Large intestine (tissue), 3 donors: ENCODE data around the gene RP2. TPM values are rescaled to one million over a fixed set of nuclear protein-coding genes. Genes with fewer than 3 reads are reported as not detected.

Source experiments
- DNase-seq, 2 donors: peaks; one replicate each; pipeline versions ENCODE4 v3.0.0 to v3.0.0-alpha.2; 2013
- H3K27ac ChIP-seq: one replicate; pipeline ENCODE4 v1.5.1; 2013; ENCODE audit warnings: low read length
- H3K27me3 ChIP-seq: 2 replicates; pipeline ENCODE4 v1.6.1; 2013; ENCODE audit warnings: low read length; ENCODE audit not compliant: control insufficient read depth, insufficient read depth
- H3K36me3 ChIP-seq: 2 replicates; pipeline ENCODE4 v1.6.1; 2013; ENCODE audit warnings: low read length; ENCODE audit not compliant: control insufficient read depth, insufficient read depth
- H3K4me1 ChIP-seq: one replicate; pipeline ENCODE4 v1.6.1; 2013; ENCODE audit warnings: low read length; ENCODE audit not compliant: control insufficient read depth, insufficient read depth
- H3K4me3 ChIP-seq: one replicate; pipeline ENCODE4 v1.5.1; 2013; ENCODE audit warnings: low read length
- H3K9me3 ChIP-seq: one replicate; pipeline ENCODE4 v1.6.1; 2013; ENCODE audit warnings: mild to moderate bottlenecking, low read depth, low read length, moderate library complexity; ENCODE audit not compliant: control insufficient read depth
- WGBS: methylation state at CpG from one replicate; pipeline ENCODE4 v1.1.5; 2013; ENCODE audit warnings: low lambda C conversion rate; ENCODE audit not compliant: insufficient coverage; 5-methylcytosine and 5-hydroxymethylcytosine counted together
- polyA plus RNA-seq: library from polyadenylated mRNA; unstranded; fragments of 120-200 nt; gene quantifications from one replicate; pipeline ENCODE4 v1.2.1, GENCODE V29; 2013

Gene RP2
- polyA plus RNA-seq, 1 donor, result 12.3 TPM

DNA sequence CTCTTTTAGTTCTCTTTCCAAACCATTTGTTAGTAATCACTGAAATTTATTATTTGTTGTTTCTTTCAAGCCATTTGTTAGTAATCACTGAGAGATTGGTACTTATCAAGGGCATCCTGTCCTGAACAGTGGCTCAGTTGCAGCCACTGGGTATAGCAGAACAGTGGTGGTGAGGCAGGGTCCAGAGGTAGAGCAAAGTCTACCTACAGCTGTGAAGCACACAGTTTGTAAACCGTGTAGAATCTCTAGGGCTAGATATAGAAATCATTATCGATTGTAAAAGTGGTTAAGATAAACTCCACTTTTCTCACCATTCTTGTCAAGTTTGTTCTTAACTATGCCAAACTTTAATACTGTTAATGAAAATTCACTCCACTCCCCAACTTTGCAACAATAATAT is 79.4 kb downstream of the RP2 start:
- Histone ChIP-seq H3K27me3 (no peaks in the 10 kb centered on the region), H3K4me3 (no peak overlapping the region), H3K9me3 (no peaks in the 10 kb centered on the region), H3K27ac (no peak overlapping the region), H3K36me3 (no peaks in the 10 kb centered on the region), H3K4me1 (no peaks in the 10 kb centered on the region)
- no CpG with 5 or more reads among the region's 2 CpGs for WGBS
- DNase-seq, result no peak

DNA sequence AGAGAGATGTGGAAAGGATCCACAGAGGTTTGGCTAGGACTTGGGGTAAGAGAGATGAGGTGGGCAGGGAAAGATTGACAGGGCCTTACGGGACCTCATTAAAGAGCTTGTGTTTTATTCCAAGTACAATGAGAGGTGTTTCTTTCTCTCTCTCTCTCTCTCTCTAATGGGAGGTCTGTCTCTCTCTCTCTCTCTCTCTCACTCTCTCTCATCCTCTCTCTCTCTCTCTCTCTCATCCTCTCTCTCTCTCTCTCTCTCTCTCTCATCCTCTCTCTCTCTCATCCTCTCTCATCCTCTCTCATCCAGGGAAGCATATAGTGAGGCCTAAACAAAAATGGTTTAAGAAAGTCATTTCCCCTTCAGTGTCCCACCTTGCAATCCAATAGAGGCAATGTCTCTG is 80.8 kb downstream of the RP2 start:
- Histone ChIP-seq H3K9me3 (no peaks in the 10 kb centered on the region), H3K36me3 (no peaks in the 10 kb centered on the region), H3K4me1 (no peaks in the 10 kb centered on the region), H3K4me3 (no peak overlapping the region), H3K27me3 (no peaks in the 10 kb centered on the region), H3K27ac (no peak overlapping the region)
- WGBS, result no CpG with 5 or more reads among the region's 1 CpG
- no peak for DNase-seq

DNA sequence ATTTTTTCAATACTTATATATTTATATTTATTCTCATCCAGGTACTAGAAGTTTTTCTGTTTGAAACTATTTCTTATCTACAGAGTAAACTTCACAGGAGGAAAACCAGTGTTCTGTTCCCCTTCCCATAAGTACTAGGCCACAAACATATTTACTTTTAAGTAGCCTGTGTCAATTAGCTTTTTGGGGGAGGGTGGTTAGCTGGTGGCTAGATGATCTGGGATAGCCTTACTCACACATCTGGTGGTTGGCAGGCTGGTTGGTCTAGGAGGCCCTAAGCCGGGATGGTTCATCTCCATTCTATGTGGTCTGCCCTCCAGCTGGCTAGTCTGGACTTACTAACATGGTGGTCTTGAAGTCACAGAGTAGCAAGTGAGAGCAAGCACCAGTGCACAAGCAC is 81.6 kb downstream of the RP2 start:
- no peak for DNase-seq
- no peak overlapping the region for H3K27ac ChIP-seq
- no peaks in the 10 kb centered on the region for H3K36me3 ChIP-seq
- no CpG with 5 or more reads among the region's 1 CpG for WGBS
- no peaks in the 10 kb centered on the region for H3K4me1 ChIP-seq
- no peaks in the 10 kb centered on the region for H3K9me3 ChIP-seq
- H3K27me3 ChIP-seq, result no peaks in the 10 kb centered on the region
- no peak overlapping the region for H3K4me3 ChIP-seq

DNA sequence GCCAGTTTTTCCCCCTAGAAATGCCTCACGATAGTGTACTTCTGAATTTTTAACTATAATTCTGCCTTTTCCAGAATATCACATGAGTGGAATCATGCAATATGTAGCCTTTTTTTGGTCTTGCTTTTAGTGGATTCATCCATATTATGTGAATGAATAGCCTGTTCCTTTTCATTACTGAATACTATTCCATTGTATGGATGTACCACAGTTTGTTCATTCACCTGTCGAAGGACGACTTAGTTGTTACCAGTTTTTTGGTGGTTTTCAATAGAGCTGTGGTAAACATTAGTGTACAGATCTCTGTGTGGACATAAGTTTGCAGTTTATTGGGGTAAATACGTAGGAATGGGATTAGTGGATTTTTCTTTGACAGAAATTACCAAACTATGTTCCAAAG is 83.4 kb downstream of the RP2 start:
- Histone ChIP-seq H3K9me3 (no peaks in the 10 kb centered on the region), H3K27ac (no peak overlapping the region), H3K36me3 (no peaks in the 10 kb centered on the region), H3K4me3 (no peak overlapping the region), H3K4me1 (no peaks in the 10 kb centered on the region), H3K27me3 (no peaks in the 10 kb centered on the region)
- no CpG with 5 or more reads among the region's 4 CpGs for WGBS
- DNase-seq, result no peak

DNA sequence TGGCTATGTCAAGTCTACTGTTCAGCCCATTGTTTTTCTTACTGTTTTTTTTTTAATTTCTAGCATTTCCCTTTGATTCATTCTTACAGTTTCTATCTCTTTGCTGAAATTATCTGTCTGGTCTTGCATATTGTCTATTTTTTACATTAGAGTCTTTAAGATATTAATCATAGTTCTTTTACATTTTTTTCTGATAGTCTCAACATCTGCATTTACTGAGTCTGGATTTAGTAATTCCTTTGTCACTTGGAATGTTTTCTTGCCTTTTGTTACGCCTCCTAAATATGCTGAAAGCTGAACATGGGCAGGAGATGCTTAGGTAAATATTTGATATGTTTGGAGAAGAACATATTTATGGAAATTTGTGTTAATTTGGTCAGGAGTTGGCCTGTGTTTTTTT is 85.8 kb downstream of the RP2 start:
- no peaks in the 10 kb centered on the region for H3K9me3 ChIP-seq
- no CpG with 5 or more reads among the region's 1 CpG for WGBS
- H3K27me3 ChIP-seq, result no peaks in the 10 kb centered on the region
- DNase-seq, result no peak
- H3K4me1 ChIP-seq, result no peaks in the 10 kb centered on the region
- no peaks in the 10 kb centered on the region for H3K36me3 ChIP-seq
- no peak overlapping the region for H3K27ac ChIP-seq
- H3K4me3 ChIP-seq, result no peak overlapping the region

DNA sequence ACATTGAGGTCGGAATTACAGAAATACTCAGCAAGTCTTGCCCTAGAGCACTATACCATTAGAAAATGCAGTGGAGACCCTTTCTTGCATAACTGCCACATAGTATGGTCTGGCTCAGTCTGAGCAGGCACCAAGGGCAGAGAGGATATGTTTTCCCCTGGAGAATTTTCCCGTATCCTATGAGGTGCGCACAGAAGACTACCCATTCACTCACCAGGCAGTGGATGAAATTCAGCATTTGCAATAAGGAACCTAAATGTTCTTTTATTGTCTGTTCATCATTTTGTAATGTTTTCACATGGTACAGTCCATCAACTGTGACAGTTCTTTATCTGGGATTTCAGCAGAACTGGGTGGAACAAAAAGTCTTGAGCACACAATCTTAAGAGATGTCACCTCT is 90.9 kb downstream of the RP2 start:
- H3K27ac ChIP-seq, result no peak overlapping the region
- no peaks in the 10 kb centered on the region for H3K9me3 ChIP-seq
- H3K4me1 ChIP-seq, result no peaks in the 10 kb centered on the region
- no CpG with 5 or more reads among the region's 3 CpGs for WGBS
- H3K27me3 ChIP-seq, result no peaks in the 10 kb centered on the region
- H3K36me3 ChIP-seq, result no peaks in the 10 kb centered on the region
- DNase-seq, result no peak
- no peak overlapping the region for H3K4me3 ChIP-seq

DNA sequence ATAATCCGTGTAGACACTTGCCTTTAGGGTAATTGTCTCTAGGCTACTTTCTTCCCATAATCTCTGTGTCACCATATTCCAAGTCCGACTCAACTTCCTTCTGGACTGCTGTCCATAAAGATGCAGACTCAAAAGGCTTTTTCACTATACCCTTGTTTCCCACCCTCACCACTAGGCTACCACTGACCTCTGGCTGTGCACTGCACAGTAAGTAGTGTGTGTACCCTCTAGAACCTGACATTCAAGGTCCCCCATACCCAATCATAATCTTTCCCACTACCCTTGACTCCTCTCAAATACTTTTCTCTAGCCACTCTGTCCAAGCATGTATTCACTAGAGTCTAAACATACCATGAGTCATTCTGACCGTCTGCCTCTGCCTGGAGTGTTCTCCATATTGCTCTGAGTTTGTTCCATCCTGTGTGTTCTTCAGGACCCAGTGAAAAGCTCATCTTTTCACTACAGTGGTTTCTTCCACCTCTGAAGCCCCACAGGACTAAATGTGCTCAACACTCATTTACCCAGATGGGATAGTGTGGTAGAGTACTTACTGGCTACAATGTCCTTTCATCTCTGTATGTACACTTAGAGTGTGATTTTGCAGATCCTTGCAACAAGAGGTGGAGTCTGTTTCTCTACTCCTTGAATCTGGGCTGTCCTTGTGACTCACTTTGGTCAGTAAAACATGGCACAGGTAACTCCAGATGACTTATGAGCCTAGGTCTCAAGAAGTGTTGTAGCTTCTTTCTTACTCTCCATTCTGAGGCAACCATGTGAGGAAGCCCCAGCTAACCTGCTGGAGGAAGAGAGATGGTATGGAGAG is 92.8 kb downstream of the RP2 start:
- Histone ChIP-seq H3K27ac (no peak overlapping the region), H3K4me1 (no peaks in the 10 kb centered on the region), H3K27me3 (no peaks in the 10 kb centered on the region), H3K36me3 (no peaks in the 10 kb centered on the region), H3K4me3 (no peak overlapping the region), H3K9me3 (no peaks in the 10 kb centered on the region)
- no peak for DNase-seq
- WGBS, result no CpG with 5 or more reads among the region's 3 CpGs

Other genes starting within 250 kb of the RP2 start
- 4.3 TPM for gene SLC9A7, start 77.9 kb upstream of the RP2 start, polyA plus RNA-seq
- gene JADE3, start 75.4 kb downstream of the RP2 start, polyA plus RNA-seq, result 9.3 TPM
- gene RGN, start 241.4 kb downstream of the RP2 start, polyA plus RNA-seq, result 170 TPM